IMR-90 (cell line): ENCODE data around the gene UBE2S. TPM values are rescaled to one million over a fixed set of nuclear protein-coding genes. Genes with fewer than 3 reads are reported as not detected.

Experiments
- ATAC-seq: fragments of 200-7000 bp; cut with Tn5 transposase; 2 replicates; pipeline ENCODE4 v1.9.1; 2020; ENCODE audit warnings: low read depth, mild to moderate bottlenecking, moderate library complexity
- BruUV-seq: library from RNA; stranded (reverse); fragments of 400-500 nt; replicated peaks from 2 replicates; lab custom pipeline; 2021; lab: Mats Ljungman, UMichigan
- CTCF ChIA-PET: fragments of 300-600 bp; formaldehyde crosslinking; extraction: SDS; loops from one replicate; lab custom pipeline; 2021; ENCODE audit warnings: antibody characterized with exemption; lab: Yijun Ruan, JAX
- POLR2A ChIA-PET: fragments of 300-600 bp; sonication (Branson Sonifier 250); formaldehyde crosslinking; loops from one replicate; lab custom pipeline; 2022; ENCODE audit warnings: antibody characterized with exemption; ENCODE audit not compliant: unreplicated experiment; lab: Charles Lee
- DNase-seq: peaks from one replicate; pipeline ENCODE4 v3.0.0; 2013
- H2AFZ ChIP-seq: replicated peaks from 2 replicates; pipeline ENCODE3; 2013; ENCODE audit warnings: low read length, mild to moderate bottlenecking; ENCODE audit not compliant: poor library complexity
- H2AK5ac ChIP-seq: 2 replicates; pipeline ENCODE4 v1.6.1; 2013; ENCODE audit warnings: low read depth, low read length, inconsistent platforms
- H2AK9ac ChIP-seq: replicated peaks from 2 replicates; pipeline ENCODE3; 2013; ENCODE audit warnings: mild to moderate bottlenecking, low read depth, low read length, moderate library complexity; ENCODE audit not compliant: poor library complexity
- H2BK120ac ChIP-seq: 2 replicates; pipeline ENCODE4 v1.6.1; 2013; ENCODE audit warnings: low read depth, low read length, inconsistent platforms
- H2BK15ac ChIP-seq: 3 replicates; pipeline ENCODE4 v1.6.1; 2013; ENCODE audit warnings: low read depth, low read length, inconsistent platforms
- H2BK20ac ChIP-seq: 2 replicates; pipeline ENCODE4 v1.6.1; 2013; ENCODE audit warnings: low read depth, mild to moderate bottlenecking, inconsistent platforms, low read length, moderate library complexity
- H2BK5ac ChIP-seq: 2 replicates; pipeline ENCODE4 v1.6.1; 2013; ENCODE audit warnings: mild to moderate bottlenecking, low read depth, low read length, inconsistent platforms; ENCODE audit not compliant: poor library complexity, severe bottlenecking
- H3K14ac ChIP-seq: replicated peaks from 2 replicates; pipeline ENCODE4 v1.6.1; 2013; ENCODE audit warnings: low read depth, low read length, inconsistent platforms
- H3K18ac ChIP-seq: 2 replicates; pipeline ENCODE4 v1.6.1; 2013; ENCODE audit warnings: low read depth, low read length, control low read depth
- H3K23ac ChIP-seq: 2 replicates; pipeline ENCODE4 v1.6.1; 2013; ENCODE audit warnings: low read depth, low read length, inconsistent platforms
- H3K27ac ChIP-seq: 2 replicates; pipeline ENCODE4 v1.5.1; 2013; ENCODE audit warnings: mild to moderate bottlenecking, control low read depth, low read length; ENCODE audit not compliant: insufficient read depth
- H3K27me3 ChIP-seq: 2 replicates; pipeline ENCODE4 v1.6.1; 2013; ENCODE audit warnings: low read length; ENCODE audit not compliant: control insufficient read depth, insufficient read depth
- H3K36me3 ChIP-seq: 2 replicates; pipeline ENCODE4 v1.6.1; 2013; ENCODE audit warnings: low read length, mixed read lengths; ENCODE audit not compliant: control insufficient read depth, insufficient read depth
- H3K4ac ChIP-seq: 2 replicates; pipeline ENCODE4 v1.6.1; 2013; ENCODE audit warnings: low read depth, low read length, inconsistent platforms
- H3K4me1 ChIP-seq: 2 replicates; pipeline ENCODE4 v1.6.1; 2013; ENCODE audit warnings: low read length, mixed read lengths; ENCODE audit not compliant: control insufficient read depth, insufficient read depth
- H3K4me2 ChIP-seq: 2 replicates; pipeline ENCODE4 v1.6.1; 2013; ENCODE audit warnings: low read depth, mild to moderate bottlenecking, control low read depth, low read length, moderate library complexity
- H3K4me3 ChIP-seq: 2 replicates; pipeline ENCODE4 v1.5.1; 2013; ENCODE audit warnings: low read depth, mild to moderate bottlenecking, control low read depth, low read length, moderate library complexity; ENCODE audit not compliant: insufficient read depth
- H3K56ac ChIP-seq: 2 replicates; pipeline ENCODE4 v1.6.1; 2013; ENCODE audit warnings: low read length, inconsistent platforms; ENCODE audit not compliant: insufficient read depth; ENCODE audit errors: extremely low read depth
- H3K79me1 ChIP-seq, 2 experiments: 2 replicates each; pipeline ENCODE4 v1.6.1; 2013; ENCODE audit warnings: low read length in 2 of 2, inconsistent platforms in 1 of 2, low read depth in 1 of 2
- H3K9ac ChIP-seq: 2 replicates; pipeline ENCODE4 v1.6.1; 2013; ENCODE audit warnings: low read depth, low read length, control low read depth
- H3K9me1 ChIP-seq: 2 replicates; pipeline ENCODE4 v1.6.1; 2013; ENCODE audit warnings: low read length, inconsistent platforms; ENCODE audit not compliant: insufficient read depth
- H3K9me3 ChIP-seq: 2 replicates; pipeline ENCODE4 v1.6.1; 2013; ENCODE audit warnings: low read length; ENCODE audit not compliant: control insufficient read depth, insufficient read depth
- H4K20me1 ChIP-seq: 2 replicates; pipeline ENCODE4 v1.6.1; 2013; ENCODE audit warnings: low read length, inconsistent platforms; ENCODE audit not compliant: insufficient read depth
- H4K5ac ChIP-seq: 2 replicates; pipeline ENCODE4 v1.6.1; 2013; ENCODE audit warnings: mild to moderate bottlenecking, low read depth, low read length, control low read depth
- H4K8ac ChIP-seq, 2 experiments: 2 replicates each; pipeline ENCODE4 v1.6.1; 2013; ENCODE audit warnings: low read depth in 2 of 2, low read length in 2 of 2, control low read depth in 1 of 2, inconsistent platforms in 1 of 2
- H4K91ac ChIP-seq: 2 replicates; pipeline ENCODE4 v1.6.1; 2013; ENCODE audit warnings: low read depth, low read length, inconsistent platforms; ENCODE audit not compliant: insufficient read depth
- POLR2A ChIP-seq: IDR thresholded peaks from 2 replicates; pipeline ENCODE4 v1.6.1; 2012; ENCODE audit warnings: mild to moderate bottlenecking, low read depth, low read length
- RAD21 ChIP-seq: IDR thresholded peaks from 2 replicates; pipeline ENCODE4 v1.6.1; 2012; ENCODE audit warnings: low read length, improper control_type of control experiment
- RCOR1 ChIP-seq: IDR thresholded peaks from 2 replicates; pipeline ENCODE4 v1.6.1; 2012; ENCODE audit warnings: mild to moderate bottlenecking, low read length, improper control_type of control experiment; ENCODE audit not compliant: insufficient replicate concordance
- RFX5 ChIP-seq: IDR thresholded peaks from 2 replicates; pipeline ENCODE4 v1.8.0; 2012; ENCODE audit warnings: low read depth, mild to moderate bottlenecking, low read length, moderate library complexity
- SMC3 ChIP-seq: fragments of 150-350 bp; IDR thresholded peaks from 2 replicates; pipeline ENCODE4 v1.6.1; 2016; ENCODE audit warnings: low read depth, mild to moderate bottlenecking, antibody characterized with exemption, low read length, moderate library complexity
- WGBS, 2 experiments: methylation state at CpG; one replicate each; pipeline versions ENCODE4 v1.1.5 to v1.1.7; 2013; ENCODE audit warnings: missing lambda C conversion rate in 2 of 2; ENCODE audit not compliant: insufficient read length in 1 of 2; ENCODE audit errors: extremely low coverage in 2 of 2; 5-methylcytosine and 5-hydroxymethylcytosine counted together
- dilution Hi-C: fragments of 300-500 bp; cut with HindIII; formaldehyde crosslinking; loops from one replicate; pipeline ENCODE4 v1.14.3; 2018; ENCODE audit warnings: low sequenced_read_pairs; ENCODE audit not compliant: unreplicated experiment
- in situ Hi-C: fragments of 300-500 bp; cut with MboI; formaldehyde crosslinking; loops from 3 replicates; pipeline ENCODE4 v1.14.3; 2019; ENCODE audit warnings: low sequenced_read_pairs, inconsistent platforms, mixed read lengths
- intact Hi-C: fragments of 100-400 bp; cut with micrococcal nuclease; formaldehyde crosslinking; loops from 2 replicates; pipeline ENCODE4 v1.10.0; 2022
- polyA plus RNA-seq, 3 experiments: library from polyadenylated mRNA; depleted of rRNA; stranded (reverse); fragments of >200 nt; gene quantifications; 2 replicates each; pipeline ENCODE4 v1.2.3, GENCODE V29; 2012; ENCODE audit warnings: low replicate concordance in 1 of 3
- total RNA-seq: library from RNA; depleted of rRNA; stranded (reverse); fragments of >200 nt; gene quantifications from 2 replicates; pipeline ENCODE4 v1.2.3, GENCODE V29; 2012
- TF ChIP-seq, protein P1 (sequence below): conservative IDR thresholded peaks from 2 replicates; pipeline ENCODE4 v1.5.1; 2012; ENCODE audit warnings: mild to moderate bottlenecking, low read depth, low read length, improper control_type of control experiment

The UBE2S gene
- total and polyA plus RNA-seq, 2 of the 4 experiments (the other 2 are of a cell fraction), result 69.5 to 104 TPM

DNA sequence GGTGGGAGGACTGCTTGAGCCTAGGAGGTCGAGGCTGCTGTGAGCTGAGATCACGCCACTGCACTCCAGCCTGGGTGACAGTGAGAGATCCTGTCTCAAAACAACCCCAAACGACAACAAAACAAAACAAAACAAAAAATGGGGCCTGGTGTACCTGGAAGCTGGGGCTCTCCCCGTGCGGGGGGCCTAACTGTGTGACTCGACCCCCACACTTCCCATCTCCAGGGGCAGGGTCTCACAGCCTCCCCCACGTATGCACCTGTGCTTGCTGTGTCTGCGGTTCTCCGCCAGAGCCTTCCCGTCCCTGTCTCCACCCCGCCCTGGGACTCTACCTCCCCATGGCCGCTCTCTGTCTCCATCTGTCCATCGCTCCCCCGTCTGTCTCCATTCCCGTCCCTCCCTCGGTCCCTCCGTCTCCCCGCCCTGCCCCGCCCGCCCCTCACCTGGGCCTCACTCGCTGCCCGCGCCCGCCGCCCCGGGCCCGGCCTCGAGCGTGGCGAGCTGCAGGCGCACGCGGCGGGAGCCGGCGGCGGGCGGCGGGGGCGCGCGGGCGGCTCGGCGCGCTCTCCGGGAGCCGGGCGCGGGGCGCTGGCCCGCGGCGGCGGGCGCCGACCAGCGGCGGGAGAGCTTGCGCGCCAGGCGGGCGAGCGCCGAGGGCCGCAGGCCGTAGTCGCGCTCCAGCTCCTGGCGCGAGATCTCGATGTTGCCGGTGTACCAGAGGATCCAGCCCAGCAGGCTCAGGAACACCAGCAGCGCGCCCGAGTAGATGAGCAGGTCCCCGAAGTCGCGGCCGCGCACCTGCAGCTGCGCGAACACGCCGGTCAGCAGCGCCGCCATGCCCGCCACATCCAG lies 24.1 kb downstream of the UBE2S start:
- peaks cover 14 to 31% of the 10 kb centered on the region in 2 experiments; a peak in 3 of 4 replicates for H3K79me1 ChIP-seq
- H3K27ac ChIP-seq, result peak overlapping the region; percentile 84
- WGBS, 2 experiments, result 3% methylated on average over 51 of the region's 88 CpGs; no CpG with 5 or more reads in 1 of the 2 experiments
- H3K9ac ChIP-seq, result peak overlapping the region; percentile 86
- peak overlapping the region; percentile 69 for H2BK5ac ChIP-seq
- in situ Hi-C loops, result loop anchor here (10.0 kb wide), 1 partner anchor 89 kb away; no protein-coding TSS in a partner anchor
- peak overlapping the region; percentile 29 for H2AK9ac ChIP-seq
- peak overlapping the region; percentile 49 for H2AK5ac ChIP-seq
- H3K27me3 ChIP-seq, result no peaks in the 10 kb centered on the region
- H3K9me1 ChIP-seq, result peaks cover 7% of the 10 kb centered on the region
- H3K4ac ChIP-seq, result peak overlapping the region; percentile 44
- DNase-seq (peak; percentile 70), ATAC-seq (peak; percentile 43)
- peak overlapping the region; percentile 81; the same call in 1 of the 2 replicates for H4K5ac ChIP-seq
- no peaks in the 10 kb centered on the region for H3K9me3 ChIP-seq
- peak overlapping the region; percentile 70; the same call in 1 of the 2 replicates for H3K23ac ChIP-seq
- no peak overlapping the region for H2BK20ac ChIP-seq
- intact Hi-C loops, result no loop called here
- H2BK120ac ChIP-seq, result peak overlapping the region; percentile 36
- peaks cover 21% of the 10 kb centered on the region for H3K36me3 ChIP-seq
- H3K14ac ChIP-seq, result 0 out of 2 replicates have a peak overlapping the region, but pooled peaks have one; percentile 22
- CTCF ChIA-PET, result interaction anchor here (0.6 to 1.2 kb wide), 5 partner anchors 44 to 242 kb away, joined by 3 to 7 read pairs (median 4); partner anchors contain the start of gene KMT5C
- peak overlapping the region; percentile 9; the same call in 1 of the 3 replicates for H2BK15ac ChIP-seq
- dilution Hi-C loops, result no loop called here
- no peak overlapping the region for H3K56ac ChIP-seq
- peak overlapping the region; percentile 90 for H2AFZ ChIP-seq
- peak overlapping the region; percentile 79 to 88 for H4K8ac ChIP-seq
- H3K4me3 ChIP-seq, result peak overlapping the region; percentile 54
- peak overlapping the region; percentile 54; the same call in 1 of the 2 replicates for H3K18ac ChIP-seq
- BruUV-seq, result no TSS peak
- TF ChIP-seq SMC3, result peak; percentile 37
- TF ChIP-seq RFX5, result no peak
- TF ChIP-seq, protein P1, sequence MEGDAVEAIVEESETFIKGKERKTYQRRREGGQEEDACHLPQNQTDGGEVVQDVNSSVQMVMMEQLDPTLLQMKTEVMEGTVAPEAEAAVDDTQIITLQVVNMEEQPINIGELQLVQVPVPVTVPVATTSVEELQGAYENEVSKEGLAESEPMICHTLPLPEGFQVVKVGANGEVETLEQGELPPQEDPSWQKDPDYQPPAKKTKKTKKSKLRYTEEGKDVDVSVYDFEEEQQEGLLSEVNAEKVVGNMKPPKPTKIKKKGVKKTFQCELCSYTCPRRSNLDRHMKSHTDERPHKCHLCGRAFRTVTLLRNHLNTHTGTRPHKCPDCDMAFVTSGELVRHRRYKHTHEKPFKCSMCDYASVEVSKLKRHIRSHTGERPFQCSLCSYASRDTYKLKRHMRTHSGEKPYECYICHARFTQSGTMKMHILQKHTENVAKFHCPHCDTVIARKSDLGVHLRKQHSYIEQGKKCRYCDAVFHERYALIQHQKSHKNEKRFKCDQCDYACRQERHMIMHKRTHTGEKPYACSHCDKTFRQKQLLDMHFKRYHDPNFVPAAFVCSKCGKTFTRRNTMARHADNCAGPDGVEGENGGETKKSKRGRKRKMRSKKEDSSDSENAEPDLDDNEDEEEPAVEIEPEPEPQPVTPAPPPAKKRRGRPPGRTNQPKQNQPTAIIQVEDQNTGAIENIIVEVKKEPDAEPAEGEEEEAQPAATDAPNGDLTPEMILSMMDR, result peak; percentile 54
- TF ChIP-seq RCOR1, result no peak
- TF ChIP-seq POLR2A, result 0 out of 2 replicates have a peak, but pooled peaks have one; percentile 24
- peak; percentile 51 for TF ChIP-seq RAD21
- H3K4me1 ChIP-seq, result peaks cover 26% of the 10 kb centered on the region
- POLR2A ChIA-PET, result interaction anchor here (0.5 to 0.9 kb wide), 3 partner anchors 14 to 242 kb away, joined by 4 to 11 read pairs (median 4); no protein-coding TSS in a partner anchor
- H4K91ac ChIP-seq, result peak overlapping the region; percentile 60; the same call in 1 of the 2 replicates
- peak overlapping the region; percentile 93 for H3K4me2 ChIP-seq
- H4K20me1 ChIP-seq, result peaks cover 28% of the 10 kb centered on the region
